K562 (cell line): ENCODE measurements around the gene SSX4B. TPM values are rescaled to one million over a fixed set of nuclear protein-coding genes. Genes with fewer than 3 reads are reported as not detected.

Experiments used
- ATAC-seq: fragments of 200-7000 bp; cut with Tn5 transposase; 3 replicates; pipeline ENCODE4 v1.9.1; 2020; ENCODE audit warnings: moderate library complexity
- BruUV-seq: library from RNA; stranded (reverse); fragments of 400-500 nt; replicated peaks from 2 replicates; lab custom pipeline; 2021; lab: Mats Ljungman, UMichigan
- CTCF ChIA-PET: fragments of 300-600 bp; formaldehyde crosslinking; extraction: SDS; loops from one replicate; lab custom pipeline; 2021; ENCODE audit warnings: low intra/inter-chr PET ratio; lab: Yijun Ruan, JAX
- POLR2A ChIA-PET: fragments of 300-600, 350-650 bp; sonication (Branson Sonifier 250); formaldehyde crosslinking; extraction: SDS; loops from one replicate; lab custom pipeline; 2021; ENCODE audit warnings: antibody characterized with exemption, inconsistent platforms; lab: Yijun Ruan, JAX
- DNase-seq, 4 experiments: peaks; one replicate each; pipeline versions ENCODE4 v3.0.0 to v3.0.0-alpha.2; 2011 to 2018; ENCODE audit warnings: low spot score in 3 of 4, mixed read lengths in 3 of 4; ENCODE audit errors: extremely low read depth in 1 of 4
- FAIRE-seq: peaks from 2 replicates; lab custom pipeline; 2011; peaks lifted over from hg19 to GRCh38; lab: Jason Lieb, UNC
- H2AFZ ChIP-seq: 2 replicates; pipeline ENCODE4 v1.6.0; 2011; ENCODE audit warnings: low read depth, low read length, control low read depth, inconsistent platforms
- H3K27ac ChIP-seq: fragments of 200-600 bp; 3 replicates; pipeline ENCODE4 v1.8.0; 2011; ENCODE audit warnings: low read depth, mild to moderate bottlenecking, control low read depth, inconsistent platforms, low read length, moderate library complexity, mixed read lengths; ENCODE audit errors: extremely low read depth
- H3K27me3 ChIP-seq, 2 experiments: fragments of 300-600 bp in 1 of 2; 2 replicates in 1 of 2; 3 replicates in 1 of 2; pipeline versions ENCODE4 v1.6.0 to v1.8.0; 2011; ENCODE audit warnings: inconsistent platforms in 2 of 2, low read length in 2 of 2, mild to moderate bottlenecking in 1 of 2, mixed read lengths in 1 of 2, moderate library complexity in 1 of 2; ENCODE audit not compliant: control insufficient read depth in 2 of 2, insufficient read depth in 2 of 2
- H3K36me3 ChIP-seq: fragments of 300-600 bp; 3 replicates; pipeline ENCODE4 v1.8.0; 2011; ENCODE audit warnings: mild to moderate bottlenecking, low read length, inconsistent platforms; ENCODE audit not compliant: control insufficient read depth, insufficient read depth
- H3K4me1 ChIP-seq, 2 experiments: fragments of 200-600 bp in 1 of 2; replicated peaks in 1 of 2; 2 replicates in 1 of 2; 3 replicates in 1 of 2; pipeline versions ENCODE4 v1.5.1 to v1.8.0; 2011; ENCODE audit warnings: inconsistent platforms in 2 of 2, low read length in 2 of 2, mild to moderate bottlenecking in 1 of 2, mixed read lengths in 1 of 2, moderate library complexity in 1 of 2; ENCODE audit not compliant: control insufficient read depth in 2 of 2, insufficient read depth in 2 of 2
- H3K4me2 ChIP-seq: 2 replicates; pipeline ENCODE4 v1.6.1; 2011; ENCODE audit warnings: low read length, control low read depth, inconsistent platforms, mixed read lengths; ENCODE audit not compliant: insufficient read depth
- H3K4me3 ChIP-seq: fragments of 200-600 bp; sonication (generic), shearing (Covaris generic); 2 replicates; pipeline ENCODE4 v1.5.1; 2016; ENCODE audit warnings: control low read depth, inconsistent platforms
- H3K79me2 ChIP-seq: fragments of 200-600 bp; 3 replicates; pipeline ENCODE4 v1.8.0; 2011; ENCODE audit warnings: low read length, inconsistent platforms; ENCODE audit not compliant: control insufficient read depth, insufficient read depth
- H3K9ac ChIP-seq, 2 experiments: 2 replicates each; pipeline versions ENCODE4 v1.6.0 to v1.6.1; 2011; ENCODE audit warnings: low read depth in 2 of 2, low read length in 2 of 2, control low read depth in 1 of 2, inconsistent platforms in 1 of 2, mild to moderate bottlenecking in 1 of 2, mixed read lengths in 1 of 2; ENCODE audit not compliant: insufficient read depth in 1 of 2
- H3K9me1 ChIP-seq: one replicate; pipeline ENCODE4 v1.6.0; 2011; ENCODE audit warnings: inconsistent platforms, mild to moderate bottlenecking, low read length, moderate library complexity; ENCODE audit not compliant: control insufficient read depth, insufficient read depth
- H3K9me3 ChIP-seq: replicated peaks from 2 replicates; pipeline ENCODE4 v1.5.1; 2011; ENCODE audit warnings: low read depth, low read length, inconsistent platforms; ENCODE audit not compliant: control insufficient read depth, insufficient read depth
- H4K20me1 ChIP-seq: replicated peaks from 2 replicates; pipeline ENCODE4 v1.6.1; 2011; ENCODE audit warnings: low read length, inconsistent platforms, mixed read lengths; ENCODE audit not compliant: control insufficient read depth, insufficient read depth
- FOXJ2 ChIP-seq: fragments of 200-800 bp; sonication (Bioruptor generic); IDR thresholded peaks from 2 replicates; pipeline ENCODE4 v1.6.1; 2016; ENCODE audit warnings: missing genetic modification characterization, missing compliant biosample characterization
- NR2C1 ChIP-seq, 2 experiments: fragments of 450-650 bp; IDR thresholded peaks; 2 replicates each; pipeline ENCODE4 v1.6.1; 2017; ENCODE audit warnings: mild to moderate bottlenecking in 2 of 2, antibody characterized with exemption in 1 of 2, inconsistent platforms in 1 of 2, missing compliant biosample characterization in 1 of 2, missing genetic modification characterization in 1 of 2
- POLR2G ChIP-seq: fragments of 200-400 bp; formaldehyde crosslinking; IDR thresholded peaks from 2 replicates; pipeline ENCODE4 v1.6.1; 2017; ENCODE audit warnings: low read depth, mild to moderate bottlenecking, antibody characterized with exemption, low read length, moderate library complexity
- RBFOX2 ChIP-seq: fragments of 200-400 bp; formaldehyde crosslinking; IDR thresholded peaks from 2 replicates; pipeline ENCODE4 v1.6.1; 2017; ENCODE audit warnings: low read depth, mild to moderate bottlenecking, low read length, moderate library complexity
- USF2 ChIP-seq: sonication (generic); formaldehyde crosslinking; IDR thresholded peaks from 2 replicates; pipeline ENCODE4 v1.5.0; 2020; ENCODE audit warnings: missing genetic modification reagents
- WGBS: fragments of 100-300 bp; shearing (Covaris generic); methylation state at CpG from one replicate; pipeline ENCODE4 v1.1.6; 2016; ENCODE audit warnings: low coverage, mixed read lengths; ENCODE audit not compliant: insufficient coverage; ENCODE audit errors: missing lambda C conversion rate; 5-methylcytosine and 5-hydroxymethylcytosine counted together
- in situ Hi-C: fragments of 300-500 bp; cut with MboI; formaldehyde crosslinking; loops from 4 replicates; pipeline ENCODE4 v1.15.0; 2018; ENCODE audit warnings: inconsistent platforms, mixed read lengths
- intact Hi-C: fragments of 100-400 bp; cut with micrococcal nuclease; formaldehyde crosslinking; loops from 2 replicates; pipeline ENCODE4 v1.14.2; 2022
- polyA plus RNA-seq, 8 experiments: library from polyadenylated mRNA; depleted of rRNA in 4 of 8; stranded (reverse) in 5 of 8; unstranded in 3 of 8; fragments of >200 nt; fragmentation: Nextera tagmentation in 2 of 8; fragmentation: Illumina TruSeq in 1 of 8; extraction: Ambion mirVana in 2 of 8; extraction: Trizol in 1 of 8; gene quantifications; 2 replicates each; pipeline versions ENCODE4 v1.2.1 to v1.2.3, GENCODE V29; 2011 to 2014; ENCODE audit warnings: inconsistent platforms in 1 of 8, missing spikeins in 1 of 8
- total RNA-seq, 7 experiments: library from RNA; depleted of rRNA in 6 of 7; stranded (reverse); fragments of >200 nt in 6 of 7; fragmentation: Illumina TruSeq in 2 of 7; extraction: Trizol in 2 of 7; gene quantifications; 2 replicates each; pipeline versions ENCODE4 v1.2.1 to v1.2.3, GENCODE V29; 2011 to 2021; ENCODE audit warnings: low replicate concordance in 1 of 7

Gene SSX4B
- total and polyA plus RNA-seq, 9 of the 15 experiments (the other 6 are each of a cell fraction or from before 2014, with no cell fraction given) = 0.29 to 10.0 (median 4.9) TPM; not detected in 2

- no peaks in the 10 kb centered on the region for H3K9me3 ChIP-seq
- BruUV-seq = TSS peak; percentile 63
- H3K9me1 ChIP-seq = no peaks in the 10 kb centered on the region
- in situ Hi-C loops (no loop called here), intact Hi-C loops (no loop called here)
- no peak for FAIRE-seq
- H3K4me3 ChIP-seq = no peak overlapping the region
- H3K4me2 ChIP-seq = no peak overlapping the region
- WGBS = 75% methylated on average over 3 of the region's 6 CpGs
- H4K20me1 ChIP-seq = no peaks in the 10 kb centered on the region
- DNase-seq = no peak
- no peak overlapping the region for H3K9ac ChIP-seq
- H2AFZ ChIP-seq = no peak overlapping the region
- TF ChIP-seq FOXJ2 (tag) (no peak), POLR2G (0 out of 2 replicates have a peak, but pooled peaks have one; percentile 23), RBFOX2 (peak; percentile 60)
- CTCF ChIA-PET = no interaction called here
- POLR2A ChIA-PET = interaction anchor here (0.6 kb wide), 2 partner anchors 9 to 14 kb away, joined by 3 read pairs; no protein-coding TSS in a partner anchor
- ATAC-seq = no peak; the same call in 2 of the 3 replicates
- peaks cover 4% of the 10 kb centered on the region; the same call in 2 of the 3 replicates for H3K79me2 ChIP-seq
- H3K27ac ChIP-seq = no peak overlapping the region
- H3K4me1 ChIP-seq = peaks cover 0 to 4% of the 10 kb centered on the region in 2 experiments; a peak in 2 of 5 replicates
- H3K36me3 ChIP-seq = peaks cover 46% of the 10 kb centered on the region; the same call in 2 of the 3 replicates
- H3K27me3 ChIP-seq = no peaks in the 10 kb centered on the region
Observed at GRCh38 chrX:48458711-48459110, 47.0 kb upstream of the SSX4B start.

GRCh38 chrX:48456628-48457331, 45.0 kb upstream of the SSX4B start:
- ChIA-PET CTCF (no interaction called here), POLR2A (interaction anchor here (0.6 to 1.4 kb wide), 2 partner anchors 11 to 237 kb away, joined by 5 to 8 read pairs; no protein-coding TSS in a partner anchor)
- WGBS = 44% methylated on average over 5 of the region's 6 CpGs
- Histone ChIP-seq H3K9me3 (no peaks in the 10 kb centered on the region), H3K4me2 (no peak overlapping the region), H3K36me3 (peaks cover 32% of the 10 kb centered on the region; the same call in 2 of the 3 replicates), H3K4me3 (no peak overlapping the region), H3K9ac (no peak overlapping the region), H2AFZ (no peak overlapping the region), H4K20me1 (no peaks in the 10 kb centered on the region), H3K4me1 (peaks cover 0 to 4% of the 10 kb centered on the region in 2 experiments; a peak in 3 of 5 replicates), H3K79me2 (no peaks in the 10 kb centered on the region), H3K9me1 (no peaks in the 10 kb centered on the region), H3K27ac (no peak overlapping the region), H3K27me3 (no peaks in the 10 kb centered on the region)
- ATAC-seq = no peak
- FAIRE-seq = peak; percentile 40
- intact Hi-C loops (no loop called here), in situ Hi-C loops (no loop called here)
- DNase-seq = no peak
- no TSS peak for BruUV-seq
- no peak for TF ChIP-seq USF2 (CRISPR knock-in tag)
- TF ChIP-seq NR2C1 (IDR thresholded peaks at IDR 0.05) = 0 out of 2 replicates have a peak, but pooled peaks have one; percentile 19
- no peak for TF ChIP-seq NR2C1 (tag; IDR thresholded peaks at IDR 0.05)
